ENCODE results near the gene PRELP. TPM values are rescaled to one million over a fixed set of nuclear protein-coding genes. Genes with fewer than 3 reads are reported as not detected.

PRELP gene
- total RNA-seq, 1 experiment from 2014 or later = 0.07 TPM

DNA sequence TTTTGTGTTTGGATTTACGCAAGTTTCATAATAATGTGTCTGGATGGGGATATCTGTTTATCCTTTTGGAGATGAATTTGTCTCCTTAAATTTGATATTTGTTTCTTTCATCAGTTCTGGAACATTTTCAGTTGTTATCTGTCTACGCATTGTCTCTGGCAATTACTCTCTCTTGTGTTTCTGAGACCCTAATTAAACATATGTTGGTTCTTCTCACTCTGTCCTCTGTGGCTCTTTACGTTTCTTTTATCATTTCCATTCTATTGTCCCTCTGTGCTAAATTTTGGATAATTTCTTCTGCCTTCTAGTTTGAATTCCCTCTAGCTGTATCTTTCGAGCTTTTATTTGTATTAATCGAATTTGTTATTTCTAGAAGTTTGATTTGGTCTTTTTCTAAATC lies 17.5 kb upstream of the PRELP start:
- H3K4ac ChIP-seq (ENCODE audit: low read depth, low read length) = no peak overlapping the region
- H3K14ac ChIP-seq (ENCODE audit: insufficient read depth, low read length) = no peak overlapping the region
- no peak overlapping the region for H3K23ac ChIP-seq (ENCODE audit: insufficient read length, low read depth, low read length)
- Mint-ChIP-seq H3K9me3 (no peaks in the 10 kb centered on the region; a peak in 2 of 5 replicates), H3K27me3 (ENCODE audit: low read depth) (peaks cover 4% of the 10 kb centered on the region; the same call in 1 of the 2 replicates), H3K27ac (no peak overlapping the region), H3K36me3 (ENCODE audit: insufficient read depth in 1 of 3, low read depth in 3 of 3) (no peaks in the 10 kb centered on the region), H3K4me1 (peaks cover 12 to 23% of the 10 kb centered on the region in 2 experiments), H3K4me3 (no peak overlapping the region)
- H3K4me2 ChIP-seq (ENCODE audit: insufficient read depth, insufficient read length, low read length) = no peak overlapping the region
- no peak overlapping the region for H3K56ac ChIP-seq (ENCODE audit: insufficient read length, low read depth, low read length)
- H4K8ac ChIP-seq (replicated peaks; ENCODE audit: insufficient read length, low read depth, low read length) = no peak overlapping the region
- H2AK5ac ChIP-seq (ENCODE audit: insufficient read length, low read length) = no peak overlapping the region
- no peaks in the 10 kb centered on the region for H3K79me1 ChIP-seq (ENCODE audit: insufficient read depth, low read depth, low read length, poor library complexity, severe bottlenecking)
- H3K4me1 ChIP-seq (ENCODE audit: insufficient read depth, low read length) = no peaks in the 10 kb centered on the region
- TF ChIP-seq, protein P1, sequence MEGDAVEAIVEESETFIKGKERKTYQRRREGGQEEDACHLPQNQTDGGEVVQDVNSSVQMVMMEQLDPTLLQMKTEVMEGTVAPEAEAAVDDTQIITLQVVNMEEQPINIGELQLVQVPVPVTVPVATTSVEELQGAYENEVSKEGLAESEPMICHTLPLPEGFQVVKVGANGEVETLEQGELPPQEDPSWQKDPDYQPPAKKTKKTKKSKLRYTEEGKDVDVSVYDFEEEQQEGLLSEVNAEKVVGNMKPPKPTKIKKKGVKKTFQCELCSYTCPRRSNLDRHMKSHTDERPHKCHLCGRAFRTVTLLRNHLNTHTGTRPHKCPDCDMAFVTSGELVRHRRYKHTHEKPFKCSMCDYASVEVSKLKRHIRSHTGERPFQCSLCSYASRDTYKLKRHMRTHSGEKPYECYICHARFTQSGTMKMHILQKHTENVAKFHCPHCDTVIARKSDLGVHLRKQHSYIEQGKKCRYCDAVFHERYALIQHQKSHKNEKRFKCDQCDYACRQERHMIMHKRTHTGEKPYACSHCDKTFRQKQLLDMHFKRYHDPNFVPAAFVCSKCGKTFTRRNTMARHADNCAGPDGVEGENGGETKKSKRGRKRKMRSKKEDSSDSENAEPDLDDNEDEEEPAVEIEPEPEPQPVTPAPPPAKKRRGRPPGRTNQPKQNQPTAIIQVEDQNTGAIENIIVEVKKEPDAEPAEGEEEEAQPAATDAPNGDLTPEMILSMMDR (conservative IDR thresholded peaks at IDR 0.05) = no peak
- H3K79me2 ChIP-seq (ENCODE audit: insufficient read depth, low read length) = no peaks in the 10 kb centered on the region
- H2BK5ac ChIP-seq (ENCODE audit: insufficient read length, low read length) = no peak overlapping the region
- no peaks in the 10 kb centered on the region for H3K27me3 ChIP-seq (ENCODE audit: insufficient read depth, low read length)
- H3K27ac ChIP-seq (ENCODE audit: insufficient read length, low read depth, low read length) = no peak overlapping the region
- no peak overlapping the region for H3K18ac ChIP-seq (ENCODE audit: insufficient read length, low read depth, low read length)
- H2AFZ ChIP-seq (ENCODE audit: low read length) = no peak overlapping the region
- DNase-seq = no peak
- H2BK20ac ChIP-seq (ENCODE audit: low read depth, low read length, poor library complexity, severe bottlenecking) = no peak overlapping the region
- no peaks in the 10 kb centered on the region for H3K9me3 ChIP-seq (ENCODE audit: control insufficient read depth, low read depth, low read length)
- no peak overlapping the region for H4K91ac ChIP-seq (ENCODE audit: insufficient read length, low read depth, low read length)
- no peak overlapping the region for H2BK12ac ChIP-seq (ENCODE audit: insufficient read length, low read depth, low read length)
- no peak overlapping the region for H2BK120ac ChIP-seq (ENCODE audit: low read depth, low read length, poor library complexity, severe bottlenecking)
- H2BK15ac ChIP-seq (ENCODE audit: low read depth, low read length) = no peak overlapping the region
- H3K9ac ChIP-seq (ENCODE audit: extremely low read depth, insufficient read length, low read length) = no peak overlapping the region
- H3T11ph ChIP-seq (ENCODE audit: low read length) = no peak overlapping the region
- WGBS (ENCODE audit: extremely low coverage, insufficient read length, low lambda C conversion rate) = no CpG with 5 or more reads among the region's 5 CpGs
- no peaks in the 10 kb centered on the region for H3K23me2 ChIP-seq (ENCODE audit: insufficient read length, low read depth, low read length, poor library complexity, severe bottlenecking)
- H4K20me1 ChIP-seq (ENCODE audit: control insufficient read depth, insufficient read depth, insufficient read length) = no peaks in the 10 kb centered on the region
- no peak overlapping the region for H4K5ac ChIP-seq (ENCODE audit: insufficient read length, low read depth, low read length)

All from H9 (cell line).